A673 (cell line): Measurements from ENCODE around the gene PCARE. TPM values are rescaled to one million over a fixed set of nuclear protein-coding genes. Genes with fewer than 3 reads are reported as not detected.

Source experiments
- BruUV-seq: library from RNA; stranded (reverse); fragments of 400-500 nt; replicated peaks from 2 replicates; lab custom pipeline; 2021; lab: Mats Ljungman, UMichigan
- CTCF ChIA-PET: fragments of 300-600 bp; sonication (Branson Sonifier 250); formaldehyde crosslinking; loops from one replicate; lab custom pipeline; 2022; ENCODE audit warnings: antibody characterized with exemption; lab: Charles Lee
- POLR2A ChIA-PET: fragments of 300-600 bp; sonication (Branson Sonifier 250); formaldehyde crosslinking; loops from one replicate; lab custom pipeline; 2022; ENCODE audit warnings: antibody characterized with exemption; ENCODE audit not compliant: low non-redundant PET; lab: Charles Lee
- DNase-seq: peaks from one replicate; pipeline ENCODE4 v3.0.0-alpha.2; 2015; ENCODE audit warnings: low spot score
- H3K27ac ChIP-seq: fragments of 200-600 bp; sonication (generic); 2 replicates; pipeline ENCODE4 v1.5.1; 2016; ENCODE audit warnings: mixed run types, low read depth, mild to moderate bottlenecking, mixed read lengths, antibody characterized with exemption, low read length; ENCODE audit not compliant: poor library complexity, severe bottlenecking
- H3K27me3 ChIP-seq: fragments of 200-600 bp; sonication (generic); replicated peaks from 2 replicates; pipeline ENCODE4 v1.6.1; 2017; ENCODE audit warnings: mixed run types, low read depth, mild to moderate bottlenecking, mixed read lengths, antibody characterized with exemption, low read length; ENCODE audit not compliant: insufficient read depth, poor library complexity
- H3K36me3 ChIP-seq: fragments of 200-600 bp; sonication (generic); 2 replicates; pipeline ENCODE4 v1.6.1; 2016; ENCODE audit warnings: mixed run types, mild to moderate bottlenecking, mixed read lengths, antibody characterized with exemption, low read length; ENCODE audit not compliant: insufficient read depth, poor library complexity, severe bottlenecking
- H3K4me1 ChIP-seq: fragments of 200-600 bp; sonication (generic); 2 replicates; pipeline ENCODE4 v1.6.1; 2017; ENCODE audit warnings: mixed run types, mild to moderate bottlenecking, mixed read lengths, antibody characterized with exemption, low read length; ENCODE audit not compliant: insufficient read depth, poor library complexity, severe bottlenecking
- H3K4me3 ChIP-seq: fragments of 200-600 bp; sonication (generic); 2 replicates; pipeline ENCODE4 v1.5.1; 2016; ENCODE audit warnings: low read depth, mixed run types, mild to moderate bottlenecking, mixed read lengths, low read length; ENCODE audit not compliant: poor library complexity, severe bottlenecking
- H3K9me3 ChIP-seq: fragments of 200-600 bp; sonication (generic); 2 replicates; pipeline ENCODE4 v1.6.1; 2016; ENCODE audit warnings: mixed run types, low read depth, mild to moderate bottlenecking, mixed read lengths, antibody characterized with exemption, low read length; ENCODE audit not compliant: poor library complexity, severe bottlenecking
- EZH2 ChIP-seq: fragments of 200-600 bp; sonication (generic); IDR thresholded peaks from 2 replicates; pipeline ENCODE4 v1.6.1; 2017; ENCODE audit warnings: borderline replicate concordance, low read depth, mild to moderate bottlenecking, mixed read lengths, antibody characterized with exemption, low read length; ENCODE audit not compliant: poor library complexity, severe bottlenecking
- intact Hi-C: fragments of 100-400 bp; cut with micrococcal nuclease; formaldehyde crosslinking; loops from one replicate; pipeline ENCODE4 v1.10.0; 2022; ENCODE audit not compliant: unreplicated experiment
- total RNA-seq: library from RNA; stranded (reverse); gene quantifications from 2 replicates; pipeline ENCODE4 v1.2.3, GENCODE V29; 2021
- TF ChIP-seq, protein P1 (sequence below): fragments of 300-800, 200-600 bp; sonication (generic); conservative IDR thresholded peaks from 2 replicates; pipeline ENCODE4 v1.5.1; 2017; ENCODE audit warnings: low read depth, mild to moderate bottlenecking, antibody characterized with exemption, low read length, moderate library complexity, mixed read lengths

The PCARE gene
- total RNA-seq, 1 experiment from 2014 or later, result not detected

DNA sequence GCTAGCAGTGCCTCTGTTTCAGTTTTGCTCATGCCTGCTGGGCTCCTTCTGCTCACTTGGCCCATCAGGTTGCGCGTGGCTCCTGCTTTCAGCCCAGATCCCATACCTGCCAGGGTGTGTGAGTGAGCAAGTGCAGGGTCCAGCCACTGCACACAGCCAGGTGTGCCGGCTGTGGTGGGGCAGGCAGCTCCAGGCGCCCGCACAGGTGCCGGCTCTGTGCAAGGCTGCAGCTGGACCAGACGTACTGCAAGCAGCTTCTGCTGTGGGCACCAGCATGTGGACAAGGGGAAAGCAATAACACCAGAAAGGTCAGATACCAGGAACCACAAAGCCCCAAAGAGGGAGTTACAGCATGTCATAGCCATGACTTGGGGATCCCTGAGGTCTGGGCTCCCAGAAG is 5.6 kb upstream of the PCARE start:
- TF ChIP-seq, protein P1, sequence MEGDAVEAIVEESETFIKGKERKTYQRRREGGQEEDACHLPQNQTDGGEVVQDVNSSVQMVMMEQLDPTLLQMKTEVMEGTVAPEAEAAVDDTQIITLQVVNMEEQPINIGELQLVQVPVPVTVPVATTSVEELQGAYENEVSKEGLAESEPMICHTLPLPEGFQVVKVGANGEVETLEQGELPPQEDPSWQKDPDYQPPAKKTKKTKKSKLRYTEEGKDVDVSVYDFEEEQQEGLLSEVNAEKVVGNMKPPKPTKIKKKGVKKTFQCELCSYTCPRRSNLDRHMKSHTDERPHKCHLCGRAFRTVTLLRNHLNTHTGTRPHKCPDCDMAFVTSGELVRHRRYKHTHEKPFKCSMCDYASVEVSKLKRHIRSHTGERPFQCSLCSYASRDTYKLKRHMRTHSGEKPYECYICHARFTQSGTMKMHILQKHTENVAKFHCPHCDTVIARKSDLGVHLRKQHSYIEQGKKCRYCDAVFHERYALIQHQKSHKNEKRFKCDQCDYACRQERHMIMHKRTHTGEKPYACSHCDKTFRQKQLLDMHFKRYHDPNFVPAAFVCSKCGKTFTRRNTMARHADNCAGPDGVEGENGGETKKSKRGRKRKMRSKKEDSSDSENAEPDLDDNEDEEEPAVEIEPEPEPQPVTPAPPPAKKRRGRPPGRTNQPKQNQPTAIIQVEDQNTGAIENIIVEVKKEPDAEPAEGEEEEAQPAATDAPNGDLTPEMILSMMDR, result no peak
- no peak for TF ChIP-seq EZH2
- intact Hi-C loops, result no loop called here

DNA sequence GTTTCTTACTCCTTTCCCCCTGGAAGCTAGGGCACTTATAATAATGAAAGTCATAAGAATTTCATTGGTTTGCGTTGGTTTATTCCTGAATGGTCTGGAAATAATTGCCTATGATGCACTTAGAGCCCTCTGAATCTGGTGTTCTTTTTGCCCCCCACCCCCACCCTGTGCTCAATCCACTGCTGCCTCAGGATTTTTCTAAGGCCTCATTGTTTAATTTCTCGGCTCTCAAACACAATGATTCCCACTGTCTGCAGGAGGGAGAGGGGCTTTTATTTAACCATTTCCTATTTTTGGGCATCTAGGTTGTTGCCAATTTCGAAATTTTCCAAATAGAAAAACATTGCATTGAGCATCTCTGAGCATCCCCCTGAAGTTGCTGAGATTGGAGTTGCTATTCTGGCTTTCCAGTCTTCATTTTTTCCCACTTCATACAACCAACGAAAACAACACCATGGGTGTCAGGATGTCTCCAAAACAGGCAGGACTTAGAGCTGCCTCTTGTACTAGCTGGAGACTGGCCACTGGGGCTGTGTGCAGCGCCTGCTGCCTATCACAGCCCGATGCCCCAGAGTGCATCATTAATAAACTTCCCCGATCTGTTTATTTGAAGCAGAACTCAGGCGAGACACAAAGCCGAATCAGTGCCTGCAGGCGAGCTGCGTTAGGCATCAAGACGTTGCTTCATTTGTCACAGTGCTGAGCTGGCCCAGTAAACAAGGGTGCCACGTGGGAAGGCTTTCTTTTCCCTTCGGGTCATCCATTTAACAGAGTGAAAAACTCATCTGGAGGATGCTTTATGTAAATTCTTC is 1.8 kb upstream of the PCARE start:
- no peaks in the 10 kb centered on the region for H3K4me1 ChIP-seq
- no peaks in the 10 kb centered on the region for H3K9me3 ChIP-seq
- intact Hi-C loops, result no loop called here
- no peak for TF ChIP-seq EZH2
- TF ChIP-seq, protein P1, result no peak
- no peaks in the 10 kb centered on the region for H3K36me3 ChIP-seq
- ChIA-PET POLR2A (no interaction called here), CTCF (interaction anchor here (0.6 kb wide), 1 partner anchor 1002 kb away, joined by 3 read pairs; no protein-coding TSS in a partner anchor)
- no peak for DNase-seq
- H3K4me3 ChIP-seq, result no peak overlapping the region
- H3K27ac ChIP-seq, result no peak overlapping the region
- no TSS peak for BruUV-seq
- H3K27me3 ChIP-seq, result no peaks in the 10 kb centered on the region

More for the DNA sequence above, 5.6 kb upstream of the PCARE start:
- H3K4me3 ChIP-seq, result no peak overlapping the region
- H3K27me3 ChIP-seq, result no peaks in the 10 kb centered on the region
- H3K27ac ChIP-seq, result no peak overlapping the region
- H3K4me1 ChIP-seq, result no peaks in the 10 kb centered on the region
- H3K9me3 ChIP-seq, result no peaks in the 10 kb centered on the region
- no peaks in the 10 kb centered on the region for H3K36me3 ChIP-seq
- POLR2A ChIA-PET, result interaction anchor here (0.6 kb wide), 1 partner anchor 31 kb away, joined by 5 read pairs; no protein-coding TSS in a partner anchor
- DNase-seq, result no peak
- BruUV-seq, result no TSS peak
- CTCF ChIA-PET, result no interaction called here

DNA sequence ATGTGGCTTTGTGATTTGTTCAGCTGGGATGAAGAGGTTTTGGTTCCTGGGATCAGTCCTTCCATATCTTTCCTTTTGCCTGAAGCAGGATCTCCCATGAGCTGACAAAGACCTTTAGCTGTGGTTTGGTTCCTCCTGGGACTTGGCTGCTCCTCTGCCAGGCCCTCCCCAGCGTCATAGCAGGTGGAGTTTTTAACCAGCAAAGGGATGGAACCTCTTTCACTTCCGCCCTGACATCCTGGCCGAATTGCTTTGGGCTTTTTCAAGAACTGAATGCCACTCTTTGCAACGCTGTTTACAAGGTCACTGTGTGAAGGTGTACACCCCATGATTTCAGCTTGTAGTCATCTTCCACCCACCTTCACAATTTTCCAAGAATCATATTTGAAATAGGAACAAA is 390 bp downstream of the PCARE start:
- H3K9me3 ChIP-seq, result no peaks in the 10 kb centered on the region
- no peaks in the 10 kb centered on the region for H3K4me1 ChIP-seq
- CTCF ChIA-PET, result no interaction called here
- no peak for DNase-seq
- no TSS peak for BruUV-seq
- TF ChIP-seq, protein P1, result no peak
- TF ChIP-seq EZH2, result no peak
- H3K4me3 ChIP-seq, result no peak overlapping the region
- H3K27ac ChIP-seq, result no peak overlapping the region
- POLR2A ChIA-PET, result no interaction called here
- intact Hi-C loops, result no loop called here
- H3K27me3 ChIP-seq, result no peaks in the 10 kb centered on the region
- H3K36me3 ChIP-seq, result no peaks in the 10 kb centered on the region
